K562 (cell line): ENCODE data around the gene GGA3. TPM values are rescaled to one million over a fixed set of nuclear protein-coding genes. Genes with fewer than 3 reads are reported as not detected.

Experiments
- CBFA2T2 ChIP-seq: fragments of 450-650 bp; conservative IDR thresholded peaks from 2 replicates; pipeline ENCODE4 v1.6.1; 2017; ENCODE audit warnings: mild to moderate bottlenecking
- CBFA2T3 ChIP-seq: fragments of 450-650 bp; IDR thresholded peaks from 2 replicates; pipeline ENCODE4 v1.6.1; 2017
- CBX1 ChIP-seq: sonication (generic); IDR thresholded peaks from 2 replicates; pipeline ENCODE4 v1.6.1; 2016; ENCODE audit warnings: antibody characterized with exemption, low read depth, mild to moderate bottlenecking
- CBX8 ChIP-seq: fragments of 200-600 bp; sonication (generic); IDR thresholded peaks from 2 replicates; pipeline ENCODE4 v1.6.1; 2012; ENCODE audit warnings: borderline replicate concordance, mixed run types, low read depth, mild to moderate bottlenecking, moderate library complexity, mixed read lengths, low read length, control low read depth, inconsistent platforms; ENCODE audit not compliant: poor library complexity, severe bottlenecking; ENCODE audit errors: extremely low read depth
- CC2D1A ChIP-seq: fragments of 450-650 bp; IDR thresholded peaks from 2 replicates; pipeline ENCODE4 v1.6.1; 2017; ENCODE audit warnings: mild to moderate bottlenecking
- DEAF1 ChIP-seq: fragments of 450-650 bp; formaldehyde crosslinking; IDR thresholded peaks from 2 replicates; pipeline ENCODE4 v1.4.0; 2020; ENCODE audit warnings: mild to moderate bottlenecking, moderate library complexity
- E2F3 ChIP-seq: fragments of 250-450 bp; sonication (Bioruptor Pico); IDR thresholded peaks from 2 replicates; pipeline ENCODE4 v1.4.0; 2020; ENCODE audit warnings: mild to moderate bottlenecking
- FOXJ2 ChIP-seq: fragments of 200-800 bp; sonication (Bioruptor generic); IDR thresholded peaks from 2 replicates; pipeline ENCODE4 v1.6.1; 2016; ENCODE audit warnings: missing genetic modification characterization, missing compliant biosample characterization
- GTF3C2 ChIP-seq: IDR thresholded peaks from 3 replicates; pipeline ENCODE4 v1.6.1; 2011; ENCODE audit warnings: borderline replicate concordance, mild to moderate bottlenecking, moderate library complexity; ENCODE audit not compliant: insufficient read length; ENCODE audit errors: extremely low read depth
- HIVEP1 ChIP-seq: fragments of 250-450 bp; sonication (Bioruptor Pico); IDR thresholded peaks from 2 replicates; pipeline ENCODE4 v1.4.0; 2020; ENCODE audit warnings: mild to moderate bottlenecking
- HNRNPH1 ChIP-seq: fragments of 200-400 bp; formaldehyde crosslinking; optimal IDR thresholded peaks from 2 replicates; pipeline ENCODE3; 2017; ENCODE audit warnings: low read depth, mild to moderate bottlenecking, low read length, moderate library complexity
- KAT7 ChIP-seq: sonication (generic); formaldehyde crosslinking; IDR thresholded peaks from 2 replicates; pipeline ENCODE4 v1.8.0; 2022; ENCODE audit warnings: missing genetic modification reagents, mild to moderate bottlenecking, borderline replicate concordance
- LEF1 ChIP-seq: fragments of 450-650 bp; IDR thresholded peaks from 2 replicates; pipeline ENCODE4 v1.6.1; 2016; ENCODE audit warnings: mild to moderate bottlenecking
- MAZ ChIP-seq, 2 experiments: fragments of 450-650 bp in 1 of 2; sonication (generic) in 1 of 2; formaldehyde crosslinking; IDR thresholded peaks in 1 of 2; conservative IDR thresholded peaks in 1 of 2; 2 replicates each; pipeline versions ENCODE4 v1.4.0 to v1.5.0; 2020; ENCODE audit warnings: mild to moderate bottlenecking in 1 of 2, missing genetic modification reagents in 1 of 2
- MXI1 ChIP-seq: IDR thresholded peaks from 2 replicates; pipeline ENCODE4 v1.6.1; 2011; ENCODE audit warnings: low read depth, mild to moderate bottlenecking, improper control_type of control experiment, low read length
- NFE2 ChIP-seq: IDR thresholded peaks from 2 replicates; pipeline ENCODE4 v1.6.1; 2014; ENCODE audit warnings: antibody characterized with exemption, low read depth
- NR2C2 ChIP-seq, 2 experiments: fragments of 200-800 bp in 1 of 2; sonication (Bioruptor generic) in 1 of 2; sonication (generic) in 1 of 2; formaldehyde crosslinking in 1 of 2; IDR thresholded peaks; 2 replicates each; pipeline versions ENCODE4 v1.6.1 to v1.8.0; 2016 to 2022; ENCODE audit warnings: mild to moderate bottlenecking in 1 of 2, missing compliant biosample characterization in 1 of 2, missing genetic modification characterization in 1 of 2, missing genetic modification reagents in 1 of 2
- PTBP1 ChIP-seq: fragments of 200-400 bp; formaldehyde crosslinking; IDR thresholded peaks from 2 replicates; pipeline ENCODE4 v1.6.1; 2017; ENCODE audit warnings: low read depth, low read length
- STAG1 ChIP-seq: sonication (generic); formaldehyde crosslinking; IDR thresholded peaks from 2 replicates; pipeline ENCODE4 v1.5.0; 2020; ENCODE audit warnings: missing genetic modification reagents, borderline replicate concordance
- TCF3 ChIP-seq: sonication (generic); formaldehyde crosslinking; IDR thresholded peaks from 2 replicates; pipeline ENCODE4 v1.4.0; 2020; ENCODE audit warnings: mild to moderate bottlenecking, missing genetic modification reagents
- TCF7 ChIP-seq: sonication (generic); IDR thresholded peaks from 2 replicates; pipeline ENCODE4 v1.6.1; 2016; ENCODE audit warnings: antibody characterized with exemption, borderline replicate concordance
- U2AF1 ChIP-seq: fragments of 200-400 bp; formaldehyde crosslinking; optimal IDR thresholded peaks from 2 replicates; pipeline ENCODE3; 2017; ENCODE audit warnings: mild to moderate bottlenecking, low read depth, low read length, moderate library complexity
- USF2 ChIP-seq: sonication (generic); formaldehyde crosslinking; IDR thresholded peaks from 2 replicates; pipeline ENCODE4 v1.5.0; 2020; ENCODE audit warnings: missing genetic modification reagents
- XRCC5 ChIP-seq: fragments of 200-400 bp; formaldehyde crosslinking; IDR thresholded peaks from 2 replicates; pipeline ENCODE4 v1.6.1; 2017; ENCODE audit warnings: low read depth, mild to moderate bottlenecking, low read length
- ZNF584 ChIP-seq: fragments of 200-800 bp; sonication (Bioruptor generic); IDR thresholded peaks from 2 replicates; pipeline ENCODE4 v1.6.1; 2016; ENCODE audit warnings: low read depth, mild to moderate bottlenecking, missing genetic modification characterization, missing compliant biosample characterization
- ZSCAN32 ChIP-seq: fragments of 450-650 bp; formaldehyde crosslinking; IDR thresholded peaks from 2 replicates; pipeline ENCODE4 v1.4.0; 2020; ENCODE audit warnings: mild to moderate bottlenecking, moderate library complexity
- polyA plus RNA-seq, 8 experiments: library from polyadenylated mRNA; depleted of rRNA in 4 of 8; stranded (reverse) in 5 of 8; unstranded in 3 of 8; fragments of >200 nt; fragmentation: Nextera tagmentation in 2 of 8; fragmentation: Illumina TruSeq in 1 of 8; extraction: Ambion mirVana in 2 of 8; extraction: Trizol in 1 of 8; gene quantifications; 2 replicates each; pipeline versions ENCODE4 v1.2.1 to v1.2.3, GENCODE V29; 2011 to 2014; ENCODE audit warnings: inconsistent platforms in 1 of 8, missing spikeins in 1 of 8
- total RNA-seq, 7 experiments: library from RNA; depleted of rRNA in 6 of 7; stranded (reverse); fragments of >200 nt in 6 of 7; fragmentation: Illumina TruSeq in 2 of 7; extraction: Trizol in 2 of 7; gene quantifications; 2 replicates each; pipeline versions ENCODE4 v1.2.1 to v1.2.3, GENCODE V29; 2011 to 2021; ENCODE audit warnings: low replicate concordance in 1 of 7

GGA3 gene
- total and polyA plus RNA-seq, 9 of the 15 experiments (the other 6 are each of a cell fraction or from before 2014, with no cell fraction given) = 5.7 to 64.9 (median 25.4) TPM

- TF ChIP-seq DEAF1 (CRISPR knock-in tag) (no peak), CC2D1A (no peak), ZSCAN32 (CRISPR knock-in tag) (no peak), TCF7 (no peak), XRCC5 (no peak), MAZ (CRISPR knock-in tag; conservative IDR thresholded peaks at IDR 0.05 in 1 of 2, IDR thresholded peaks at IDR 0.05 in 1 of 2) (no peak), KAT7 (CRISPR knock-in tag) (0 out of 2 replicates have a peak, but pooled peaks have one; percentile 39), STAG1 (no peak), CBFA2T3 (0 out of 2 replicates have a peak, but pooled peaks have one; percentile 29), MXI1 (no peak), E2F3 (CRISPR knock-in tag) (no peak), PTBP1 (no peak), USF2 (CRISPR knock-in tag) (no peak), HNRNPH1 (no peak), CBFA2T2 (0 out of 2 replicates have a peak, but pooled peaks have one; percentile 4), TCF3 (CRISPR knock-in tag) (peak; percentile 49; the same call in 1 of the 2 replicates), ZNF584 (CRISPR knock-in tag) (no peak), NR2C2 (CRISPR knock-in tag; IDR thresholded peaks at IDR 0.05) (no peak), NR2C2 (tag; IDR thresholded peaks at IDR 0.05) (no peak), LEF1 (no peak), NFE2 (no peak), CBX8 (no peak), U2AF1 (no peak), CBX1 (no peak), GTF3C2 (no peak), FOXJ2 (tag) (no peak), HIVEP1 (CRISPR knock-in tag) (no peak)
These were observed 16.4 kb downstream of the GGA3 start (continued) for GRCh38 chr17:75245011-75245410.
